HG03039 (cell line): ENCODE results near the gene MID1.

Experiments
- ATAC-seq: cut with Tn5 transposase; IDR thresholded peaks from one replicate; pipeline ENCODE4 v1.9.1; 2021; ENCODE audit warnings: mild to moderate bottlenecking, moderate library complexity; ENCODE audit not compliant: unreplicated experiment

Gene MID1

DNA sequence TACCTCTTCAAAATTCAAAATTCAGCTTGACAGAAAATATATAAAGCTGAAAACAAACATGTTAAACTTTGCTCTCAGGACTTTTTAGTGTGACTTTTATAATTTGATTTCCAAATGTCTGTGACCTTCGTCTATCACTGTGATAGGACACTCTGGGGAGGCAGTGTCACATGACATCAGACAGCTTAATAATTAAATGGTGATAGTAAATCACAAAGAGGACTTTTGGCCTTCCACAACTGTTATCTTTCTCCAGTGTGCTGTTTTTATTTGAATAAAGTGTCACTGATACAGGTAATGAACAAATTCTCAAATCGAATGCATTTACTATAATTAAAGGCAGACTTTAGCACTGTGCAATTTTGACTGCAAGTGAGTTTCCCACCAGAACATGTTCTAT is 83.1 kb downstream of the MID1 start:
- ATAC-seq = no peak

- no peak for ATAC-seq
These were observed 83.6 kb downstream of the MID1 start for GRCh38 chrX:10536744-10537143.

- ATAC-seq = no peak
These were observed 85.8 kb downstream of the MID1 start for GRCh38 chrX:10534611-10535010.

DNA sequence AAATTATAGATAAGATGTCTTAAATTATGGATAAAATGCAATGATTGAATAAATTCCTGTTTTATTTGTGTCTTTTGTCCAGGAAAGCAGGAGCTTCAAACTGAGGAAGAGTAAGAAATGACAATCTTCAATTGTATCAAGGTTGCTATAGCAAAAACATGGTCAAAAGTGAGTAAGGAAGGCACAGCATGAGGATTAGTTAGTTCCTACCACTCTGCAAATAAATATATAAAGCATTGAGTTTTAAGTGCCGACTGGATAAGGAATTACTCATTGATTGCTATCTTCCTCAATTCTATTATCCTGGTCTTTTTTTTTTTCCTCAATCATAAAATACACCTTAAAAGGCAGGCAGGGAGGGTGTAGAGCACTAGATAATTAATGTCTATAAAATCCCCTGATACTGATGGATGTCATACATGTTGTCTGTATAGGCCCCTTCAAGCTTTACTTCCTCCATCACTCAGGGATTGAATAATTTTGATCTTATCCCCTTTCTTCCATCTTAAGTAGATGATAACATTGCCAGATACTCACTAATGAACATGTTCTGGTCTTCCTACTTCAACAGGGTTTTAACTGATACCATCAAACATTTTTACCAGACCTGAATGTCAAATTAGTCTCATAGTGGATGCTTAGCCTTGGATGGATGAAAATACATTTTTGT is 86.6 kb downstream of the MID1 start:
- ATAC-seq = no peak

- ATAC-seq = no peak
These were observed 88.5 kb downstream of the MID1 start for GRCh38 chrX:10531927-10532326.

DNA sequence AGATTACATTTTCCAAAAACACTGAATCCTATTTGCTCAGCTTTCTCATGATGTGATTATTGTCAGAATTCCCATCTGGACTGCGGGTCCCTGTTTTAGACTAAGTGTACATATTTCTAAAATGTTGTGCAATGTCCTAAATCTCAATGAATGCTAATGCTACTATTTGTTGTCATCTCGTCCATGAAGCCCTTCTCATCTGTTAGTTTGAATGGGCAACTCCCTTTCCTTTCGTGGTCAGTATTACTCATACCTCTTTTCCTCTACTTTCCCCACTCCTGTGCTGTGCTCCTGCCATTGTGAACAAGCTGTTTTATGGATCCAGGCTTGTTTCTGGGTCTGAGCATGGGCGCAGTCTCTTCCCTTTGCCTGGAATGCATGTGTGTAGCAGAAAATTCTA is 91.0 kb downstream of the MID1 start:
- no peak for ATAC-seq

DNA sequence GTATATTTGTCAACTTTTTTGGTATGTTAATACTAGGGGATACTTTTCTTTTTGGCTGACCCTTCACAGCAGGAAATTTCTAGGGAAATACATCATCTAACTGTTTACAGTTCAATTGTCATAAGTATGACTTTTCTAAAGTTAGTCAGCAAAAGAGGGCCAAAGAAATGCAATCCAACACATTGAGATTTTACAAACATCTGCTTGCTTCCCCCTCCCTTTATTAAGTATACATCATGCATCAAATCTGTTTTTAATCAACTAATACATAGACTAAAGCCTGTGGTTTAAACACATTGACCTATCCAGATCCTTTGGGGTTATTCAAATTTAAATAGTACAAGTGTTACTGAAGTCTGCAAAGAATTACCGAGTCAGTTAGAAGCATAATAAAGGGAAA is 93.9 kb downstream of the MID1 start:
- no peak for ATAC-seq

DNA sequence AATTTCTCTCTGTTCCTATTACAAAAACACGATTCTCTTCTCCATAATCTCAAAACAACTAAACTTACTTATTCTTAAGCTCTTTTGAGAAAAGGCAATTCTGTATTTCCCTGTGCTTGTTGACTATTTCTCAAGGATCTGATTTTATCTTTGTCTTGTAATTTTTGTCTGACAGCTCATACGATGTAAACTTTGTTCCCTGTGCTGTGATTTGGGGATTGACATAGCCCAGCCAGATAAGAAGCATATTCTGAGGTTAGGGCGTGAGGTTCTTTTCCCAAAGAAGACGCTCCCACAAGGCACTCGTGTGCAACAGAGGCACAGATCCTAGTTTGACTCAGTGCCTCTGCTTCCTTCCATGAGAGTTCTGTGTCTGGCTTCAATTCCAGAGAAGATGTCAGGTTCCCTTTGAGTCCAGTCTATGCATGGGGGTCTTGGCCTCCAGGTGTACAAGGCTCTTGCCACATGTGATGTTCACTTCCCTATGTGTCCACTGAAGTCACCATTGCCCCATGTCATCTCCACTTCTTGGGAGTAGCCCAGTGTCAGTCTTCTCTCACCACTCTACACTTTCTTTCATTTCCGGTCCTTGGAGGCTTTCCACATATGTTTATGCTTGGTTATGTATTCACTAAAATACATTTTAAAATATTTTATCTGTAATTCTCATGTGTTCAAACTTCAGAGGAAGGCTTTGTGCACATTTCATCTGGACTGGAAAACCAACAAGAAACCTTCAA is 94.8 kb downstream of the MID1 start:
- no peak for ATAC-seq

- ATAC-seq = no peak
These were observed 95.8 kb downstream of the MID1 start for GRCh38 chrX:10524578-10524977.

DNA sequence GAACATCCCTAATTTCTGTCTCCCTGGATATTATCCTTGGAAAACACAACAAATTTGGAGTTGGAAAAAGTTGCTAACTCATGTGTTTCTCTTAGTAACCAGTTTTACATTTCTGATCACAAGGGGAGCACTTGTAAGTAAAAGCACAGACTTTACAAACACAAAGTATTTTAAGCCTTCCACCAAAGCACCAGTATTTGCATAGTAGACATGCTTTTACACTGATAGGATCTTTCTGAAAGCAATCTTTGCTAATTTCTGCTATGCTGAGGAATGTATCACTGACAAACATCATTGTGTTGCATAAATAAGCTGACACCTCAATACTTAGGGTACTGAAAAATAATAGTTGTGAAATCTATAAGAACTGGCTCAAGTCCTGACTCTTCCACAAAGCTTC is 100.6 kb downstream of the MID1 start:
- no peak for ATAC-seq

- ATAC-seq = no peak
These were observed 101.1 kb downstream of the MID1 start for GRCh38 chrX:10519278-10519677.

DNA sequence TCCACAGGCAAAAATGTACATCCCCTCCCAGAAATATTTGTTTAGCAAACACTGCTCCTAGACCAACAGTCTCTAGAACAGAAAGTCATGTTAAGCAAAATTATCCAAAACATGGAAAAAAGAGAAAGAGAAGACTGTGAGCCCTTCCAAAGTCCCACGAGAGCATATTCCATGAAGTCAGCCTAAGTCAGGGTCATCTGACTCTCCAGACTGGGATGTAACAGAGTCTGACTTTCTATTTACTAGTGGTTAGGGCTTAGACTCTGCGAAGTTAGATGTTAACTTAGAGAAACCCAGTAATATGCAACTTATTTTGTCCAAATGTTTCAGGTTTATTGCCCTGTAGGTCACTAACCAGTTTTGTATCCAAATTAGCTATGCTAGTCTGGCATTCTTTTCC is 102.3 kb downstream of the MID1 start:
- ATAC-seq = no peak

- ATAC-seq = no peak
These were observed 103.5 kb downstream of the MID1 start for GRCh38 chrX:10516781-10517322.

GRCh38 chrX:10514891-10515290 is 105.5 kb downstream of the MID1 start:
- no peak for ATAC-seq

GRCh38 chrX:10513974-10514373 is 106.4 kb downstream of the MID1 start:
- ATAC-seq = no peak

- no peak for ATAC-seq
These were observed 107.6 kb downstream of the MID1 start for GRCh38 chrX:10512741-10513140.

- no peak for ATAC-seq
These were observed 108.1 kb downstream of the MID1 start for GRCh38 chrX:10512258-10512657.

DNA sequence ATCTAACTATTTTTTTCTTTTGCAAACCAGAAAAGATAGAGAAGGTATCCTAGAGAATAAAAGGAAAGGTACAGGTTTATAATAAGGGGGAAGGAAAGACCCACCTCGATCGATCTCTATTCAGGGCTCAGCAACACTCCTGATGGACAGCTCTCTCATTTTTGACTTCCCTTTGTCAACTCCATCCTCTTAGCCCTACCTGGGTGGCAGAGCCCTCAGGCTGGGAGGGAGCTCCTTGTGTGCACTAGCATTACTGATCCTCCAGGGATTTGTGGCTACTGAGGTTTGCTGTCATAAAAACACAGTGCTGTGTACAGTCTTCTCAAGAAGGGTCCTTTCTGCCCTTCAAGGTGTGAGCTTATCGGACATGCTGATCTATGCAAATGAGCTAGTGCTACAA is 111.0 kb downstream of the MID1 start:
- ATAC-seq = no peak

GRCh38 chrX:10508891-10509290 is 111.5 kb downstream of the MID1 start:
- ATAC-seq = no peak

GRCh38 chrX:10507876-10508275 is 112.5 kb downstream of the MID1 start:
- ATAC-seq = no peak

DNA sequence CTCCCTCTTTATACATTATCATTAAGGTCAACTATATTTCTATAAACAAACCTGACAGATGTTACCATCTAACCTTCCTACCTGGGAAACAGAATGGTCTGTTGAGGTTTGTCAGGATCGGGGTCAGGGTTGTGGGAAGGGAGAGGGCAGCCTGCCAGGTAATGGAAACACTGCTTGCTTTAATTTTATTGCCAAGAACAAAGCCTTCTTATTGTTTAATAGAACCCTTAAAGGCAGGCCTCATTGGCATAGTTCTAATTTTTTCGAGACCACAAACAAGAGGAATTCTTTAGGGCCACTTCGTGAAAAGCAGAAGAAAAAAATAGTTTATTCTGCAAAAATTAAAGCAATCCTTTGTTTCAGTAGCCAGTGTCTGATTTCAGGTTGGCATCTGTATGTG is 113.2 kb downstream of the MID1 start:
- ATAC-seq = no peak

GRCh38 chrX:10506781-10507180 is 113.6 kb downstream of the MID1 start:
- no peak for ATAC-seq
